Naive thymus-derived CD4-positive, alpha-beta T cell (primary cell): ENCODE results near the gene ZPR1. TPM values are rescaled to one million over a fixed set of nuclear protein-coding genes. Genes with fewer than 3 reads are reported as not detected.
A peak's percentile ranks its signal among the peaks of the same experiment; 100 is the strongest.

Experiments used
- ATAC-seq: fragments of 150-1000 bp; cut with Tn5 transposase; 2 replicates; pipeline ENCODE4 v1.10.0; 2021; ENCODE audit warnings: mild to moderate bottlenecking, moderate library complexity
- CTCF ChIA-PET: fragments of 350-600 bp; sonication (Branson Sonifier 250); formaldehyde crosslinking; loops from one replicate; lab custom pipeline; 2021; ENCODE audit warnings: antibody characterized with exemption; lab: Charles Lee
- POLR2A ChIA-PET: fragments of 350-600 bp; sonication (Branson Sonifier 250); formaldehyde crosslinking; loops from one replicate; lab custom pipeline; 2021; ENCODE audit warnings: antibody characterized with exemption, inconsistent platforms; lab: Charles Lee
- DNase-seq, 9 donors: peaks; one replicate each; pipeline versions ENCODE4 v3.0.0 to v3.0.0-alpha.2; 2020 to 2022; ENCODE audit warnings: mixed read lengths in 1 of 9
- H3K27ac ChIP-seq: one replicate; pipeline ENCODE4 v1.7.0; 2013; ENCODE audit warnings: mild to moderate bottlenecking, low read depth, low read length, moderate library complexity
- H3K27me3 ChIP-seq, 2 donors: one replicate each; pipeline ENCODE4 v1.7.0; 2013; ENCODE audit warnings: low read length in 2 of 2, mild to moderate bottlenecking in 2 of 2, moderate library complexity in 2 of 2; ENCODE audit not compliant: control insufficient read depth in 2 of 2, insufficient read depth in 2 of 2
- H3K36me3 ChIP-seq, 3 experiments: 1 replicate in 2 of 3; 2 replicates in 1 of 3; pipeline ENCODE4 v1.7.0; 2013; ENCODE audit warnings: low read length in 3 of 3, mild to moderate bottlenecking in 3 of 3, moderate library complexity in 1 of 3; ENCODE audit not compliant: insufficient read depth in 3 of 3, control insufficient read depth in 2 of 3
- H3K4me1 ChIP-seq, 2 donors: one replicate each; pipeline ENCODE4 v1.7.0; 2013; ENCODE audit warnings: low read length in 2 of 2, mild to moderate bottlenecking in 2 of 2, moderate library complexity in 1 of 2; ENCODE audit not compliant: control insufficient read depth in 2 of 2, insufficient read depth in 2 of 2
- H3K4me3 ChIP-seq: 2 replicates; pipeline ENCODE4 v1.7.0; 2013; ENCODE audit warnings: mild to moderate bottlenecking, low read length
- H3K9me3 ChIP-seq, 3 experiments: 1 replicate in 2 of 3; 2 replicates in 1 of 3; pipeline ENCODE4 v1.7.0; 2013; ENCODE audit warnings: low read length in 3 of 3; ENCODE audit not compliant: control insufficient read depth in 2 of 3
- H3K27ac Mint-ChIP-seq, 9 donors: one replicate each; pipeline ENCODE4 v1.8.0; 2020 to 2022; ENCODE audit warnings: mixed read lengths in 9 of 9, mild to moderate bottlenecking in 8 of 9, moderate library complexity in 5 of 9, inconsistent platforms in 2 of 9
- H3K27me3 Mint-ChIP-seq, 5 donors: one replicate each; pipeline ENCODE4 v1.8.0; 2021 to 2022; ENCODE audit warnings: mixed read lengths in 5 of 5, mild to moderate bottlenecking in 1 of 5
- H3K36me3 Mint-ChIP-seq, 5 donors: one replicate each; pipeline ENCODE4 v1.8.0; 2020 to 2022; ENCODE audit warnings: mixed read lengths in 5 of 5, mild to moderate bottlenecking in 3 of 5, inconsistent platforms in 1 of 5
- H3K4me1 Mint-ChIP-seq, 7 donors: one replicate each; pipeline ENCODE4 v1.8.0; 2020 to 2022; ENCODE audit warnings: mixed read lengths in 7 of 7, mild to moderate bottlenecking in 3 of 7, inconsistent platforms in 1 of 7
- H3K4me3 Mint-ChIP-seq, 10 donors: one replicate each; pipeline ENCODE4 v1.8.0; 2020 to 2022; ENCODE audit warnings: mild to moderate bottlenecking in 10 of 10, mixed read lengths in 10 of 10, moderate library complexity in 6 of 10, inconsistent platforms in 2 of 10
- H3K9me3 Mint-ChIP-seq, 11 donors: one replicate each; pipeline ENCODE4 v1.8.0; 2020 to 2022; ENCODE audit warnings: mixed read lengths in 11 of 11, mild to moderate bottlenecking in 4 of 11, inconsistent platforms in 1 of 11, moderate library complexity in 1 of 11
- intact Hi-C, 2 donors: fragments of 100-400 bp; cut with micrococcal nuclease; formaldehyde crosslinking; loops; one replicate each; pipeline ENCODE4 v1.15.1; 2023
- polyA plus RNA-seq, 2 donors: library from polyadenylated mRNA; unstranded; fragments of 300-500 nt; fragmentation: Illumina TruSeq; gene quantifications; one replicate each; pipeline ENCODE4 v1.2.3, GENCODE V29; 2021
- total RNA-seq, 6 experiments: library from RNA in 5 of 6; stranded (reverse) in 5 of 6; gene quantifications; 1 replicate in 5 of 6; 2 replicates in 1 of 6; pipeline ENCODE4 v1.2.3 and lab custom pipeline; 2021 to 2026

ZPR1 gene
- total and polyA plus RNA-seq, 7 experiments from 2014 or later: 30.9 to 117 (median 65.9) TPM

GRCh38 chr11:116778556-116778955, 9.3 kb downstream of the ZPR1 start:
- peaks cover 6 to 64% (median 30%) of the 10 kb centered on the region in 7 donors for H3K4me1 Mint-ChIP-seq
- Histone ChIP-seq H3K4me1 (peaks cover 3 to 4% of the 10 kb centered on the region in 2 donors), H3K9me3 (no peaks in the 10 kb centered on the region), H3K4me3 (no peak overlapping the region), H3K36me3 (peaks cover 26 to 58% (median 52%) of the 10 kb centered on the region in 3 experiments), H3K27ac (no peak overlapping the region), H3K27me3 (no peaks in the 10 kb centered on the region)
- no peaks in the 10 kb centered on the region for H3K27me3 Mint-ChIP-seq
- H3K9me3 Mint-ChIP-seq: peaks cover 0 to 3% (median 0%) of the 10 kb centered on the region in 11 donors
- peaks cover 19 to 59% (median 33%) of the 10 kb centered on the region in 5 donors for H3K36me3 Mint-ChIP-seq
- no peak overlapping the region for H3K4me3 Mint-ChIP-seq
- ChIA-PET POLR2A (no interaction called here), CTCF (no interaction called here)
- peak overlapping the region in 2 of 9 donors; percentile 4 to 52 for H3K27ac Mint-ChIP-seq
- intact Hi-C loops: no loop called here
- DNase-seq: no peak
- ATAC-seq: no peak

GRCh38 chr11:116777056-116777455, 10.8 kb downstream of the ZPR1 start:
- Histone ChIP-seq H3K9me3 (no peaks in the 10 kb centered on the region), H3K36me3 (peaks cover 13 to 48% (median 37%) of the 10 kb centered on the region in 3 experiments), H3K27me3 (no peaks in the 10 kb centered on the region), H3K4me3 (no peak overlapping the region), H3K27ac (no peak overlapping the region), H3K4me1 (peaks cover 7 to 8% of the 10 kb centered on the region in 2 donors)
- Mint-ChIP-seq H3K4me3 (no peak overlapping the region), H3K9me3 (peaks cover 0 to 5% (median 0%) of the 10 kb centered on the region in 11 donors), H3K36me3 (peaks cover 14 to 45% (median 33%) of the 10 kb centered on the region in 5 donors), H3K27ac (peak overlapping the region in 1 of 9 donors; percentile 4), H3K27me3 (no peaks in the 10 kb centered on the region), H3K4me1 (peaks cover 9 to 54% (median 32%) of the 10 kb centered on the region in 7 donors)
- ATAC-seq (no peak), DNase-seq (no peak)
- CTCF ChIA-PET: no interaction called here
- POLR2A ChIA-PET: interaction anchor here (0.6 kb wide), 1 partner anchor 11 kb away, joined by 3 read pairs; the partner anchor contains the start of gene ZPR1
- intact Hi-C loops: no loop called here

GRCh38 chr11:116776522-116776984, 11.3 kb downstream of the ZPR1 start:
- POLR2A ChIA-PET: interaction anchor here (0.6 to 0.7 kb wide), 3 partner anchors 10 to 544 kb away, joined by 3 to 5 read pairs (median 3); partner anchors contain the start of gene ZPR1
- Mint-ChIP-seq H3K4me3 (no peak overlapping the region), H3K4me1 (peaks cover 14 to 59% (median 35%) of the 10 kb centered on the region in 7 donors), H3K27ac (peak overlapping the region in 2 of 9 donors; percentile 4 to 37), H3K27me3 (no peaks in the 10 kb centered on the region), H3K9me3 (peaks cover 0 to 5% (median 0%) of the 10 kb centered on the region in 11 donors), H3K36me3 (peaks cover 13 to 42% (median 33%) of the 10 kb centered on the region in 5 donors)
- intact Hi-C loops: no loop called here
- Histone ChIP-seq H3K9me3 (no peaks in the 10 kb centered on the region), H3K27me3 (no peaks in the 10 kb centered on the region), H3K4me1 (peaks cover 12 to 13% of the 10 kb centered on the region in 2 donors), H3K27ac (no peak overlapping the region), H3K4me3 (no peak overlapping the region), H3K36me3 (peaks cover 10 to 45% (median 34%) of the 10 kb centered on the region in 3 experiments)
- ATAC-seq (no peak), DNase-seq (no peak)
- CTCF ChIA-PET: interaction anchor here (0.6 kb wide), 1 partner anchor 140 kb away, joined by 5 read pairs; no protein-coding TSS in a partner anchor

- ChIA-PET POLR2A (interaction anchor here (0.6 to 5.2 kb wide), 3 partner anchors 10 to 544 kb away, joined by 3 to 49 read pairs (median 5); partner anchors contain the start of gene ZPR1), CTCF (interaction anchor here (0.6 kb wide), 1 partner anchor 141 kb away, joined by 5 read pairs; no protein-coding TSS in a partner anchor)
- H3K9me3 ChIP-seq: no peaks in the 10 kb centered on the region
- H3K36me3 Mint-ChIP-seq: peaks cover 13 to 38% (median 27%) of the 10 kb centered on the region in 5 donors
- no peaks in the 10 kb centered on the region for H3K27me3 ChIP-seq
- peak overlapping the region in 4 of 9 donors; percentile 15 to 66 (median 28) for H3K27ac Mint-ChIP-seq
- peaks cover 15 to 17% of the 10 kb centered on the region in 2 donors for H3K4me1 ChIP-seq
- intact Hi-C loops: no loop called here
- H3K4me3 ChIP-seq: no peak overlapping the region
- H3K27ac ChIP-seq: no peak overlapping the region
- peaks cover 0 to 5% (median 0%) of the 10 kb centered on the region in 11 donors for H3K9me3 Mint-ChIP-seq
- H3K36me3 ChIP-seq: peaks cover 10 to 39% (median 29%) of the 10 kb centered on the region in 3 experiments
- no peak for DNase-seq
- peaks cover 18 to 58% (median 35%) of the 10 kb centered on the region in 7 donors for H3K4me1 Mint-ChIP-seq
- H3K4me3 Mint-ChIP-seq: no peak overlapping the region
- H3K27me3 Mint-ChIP-seq: no peaks in the 10 kb centered on the region
- no peak for ATAC-seq
Measured at GRCh38 chr11:116775975-116776374, 11.8 kb downstream of the ZPR1 start.

GRCh38 chr11:116774661-116775060, 13.2 kb downstream of the ZPR1 start:
- DNase-seq: no peak
- intact Hi-C loops: loop anchor here (5.0 kb wide), 2 partner anchors 78 to 553 kb away; partner anchors contain the start of gene CEP164 (in 2 of the 2)

More at GRCh38 chr11:116774661-116775060, 13.2 kb downstream of the ZPR1 start:
- ChIA-PET POLR2A (interaction anchor here (0.5 to 5.2 kb wide), 4 partner anchors 13 to 374 kb away, joined by 3 to 49 read pairs (median 6); partner anchors contain the start of gene ZPR1), CTCF (interaction anchor here (0.6 to 0.9 kb wide), 2 partner anchors 61 to 452 kb away, joined by 3 read pairs; no protein-coding TSS in a partner anchor)
- no peaks in the 10 kb centered on the region for H3K27me3 ChIP-seq
- peaks cover 0 to 4% (median 0%) of the 10 kb centered on the region in 11 donors for H3K9me3 Mint-ChIP-seq
- peak overlapping the region in 4 of 10 donors; percentile 9 to 60 (median 32) for H3K4me3 Mint-ChIP-seq
- no peak overlapping the region for H3K4me3 ChIP-seq
- H3K36me3 Mint-ChIP-seq: peaks cover 14 to 36% (median 25%) of the 10 kb centered on the region in 5 donors
- peaks cover 4 to 28% (median 23%) of the 10 kb centered on the region in 3 experiments for H3K36me3 ChIP-seq
- peak overlapping the region in 7 of 9 donors; percentile 30 to 96 (median 54) for H3K27ac Mint-ChIP-seq
- peaks cover 22 to 60% (median 37%) of the 10 kb centered on the region in 7 donors for H3K4me1 Mint-ChIP-seq
- H3K27me3 Mint-ChIP-seq: no peaks in the 10 kb centered on the region
- H3K27ac ChIP-seq: no peak overlapping the region
- peaks cover 19 to 20% of the 10 kb centered on the region in 2 donors for H3K4me1 ChIP-seq
- no peaks in the 10 kb centered on the region for H3K9me3 ChIP-seq
- ATAC-seq: no peak
